ENCODE measurements around the gene UBR4. TPM values are rescaled to one million over a fixed set of nuclear protein-coding genes. Genes with fewer than 3 reads are reported as not detected.

UBR4 gene
- total RNA-seq, 2 experiments from 2014 or later, result 117 to 125 TPM

DNA sequence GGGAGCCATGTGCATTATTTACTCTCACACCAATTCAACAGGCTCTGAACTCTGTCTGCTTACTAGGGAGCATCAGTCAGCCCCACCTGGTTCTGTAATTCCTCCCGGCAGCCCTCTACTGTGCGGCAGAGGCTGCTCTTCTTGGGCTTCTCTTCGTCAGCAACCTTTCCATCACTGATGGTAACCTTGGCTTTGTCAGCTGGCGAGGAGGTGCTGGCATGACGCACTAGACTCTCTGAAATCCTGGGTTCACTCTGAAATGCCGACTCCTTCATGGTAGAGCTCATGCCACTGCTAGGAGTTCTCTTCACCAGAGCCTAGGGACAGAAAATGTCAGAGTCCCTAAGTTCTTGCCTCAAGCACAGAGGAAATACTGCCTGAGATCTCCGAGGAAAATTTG is 49.2 kb downstream of the UBR4 start:
- Mint-ChIP-seq H3K36me3 (ENCODE audit: low read depth) (peaks cover 84% of the 10 kb centered on the region), H3K4me3 (no peak overlapping the region), H3K27me3 (ENCODE audit: low read depth) (no peaks in the 10 kb centered on the region), H3K4me1 (ENCODE audit: low read depth) (peaks cover 13% of the 10 kb centered on the region), H3K9me3 (ENCODE audit: insufficient read depth) (no peaks in the 10 kb centered on the region), H3K27ac (no peak overlapping the region)
- no peak for DNase-seq
- ATAC-seq, result no peak
- ChIA-PET POLR2A (no interaction called here), CTCF (no interaction called here)

DNA sequence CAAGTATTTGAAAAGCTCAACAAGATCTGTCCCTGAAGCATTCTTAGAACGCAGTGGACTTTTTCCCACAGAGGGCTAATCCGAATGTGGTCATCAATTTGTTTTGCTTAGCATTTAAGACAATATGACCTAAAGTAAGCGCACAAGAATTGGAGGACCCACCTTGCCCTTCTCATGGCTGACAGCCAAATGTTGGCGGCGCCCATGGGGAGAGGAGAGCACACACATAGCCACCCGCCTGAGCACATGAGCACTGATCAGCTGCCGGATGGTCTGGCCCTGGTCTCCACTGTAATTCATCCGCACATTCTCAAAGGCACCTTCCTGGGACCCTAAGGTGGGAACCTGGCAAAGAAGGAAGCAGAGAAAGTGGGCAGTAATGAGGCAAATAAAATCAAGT is 52.4 kb downstream of the UBR4 start:
- H3K27me3 Mint-ChIP-seq (ENCODE audit: low read depth), result no peaks in the 10 kb centered on the region
- no peak overlapping the region for H3K4me3 Mint-ChIP-seq
- H3K27ac Mint-ChIP-seq, result no peak overlapping the region
- DNase-seq, result no peak
- ATAC-seq, result no peak
- ChIA-PET POLR2A (no interaction called here), CTCF (no interaction called here)
- no peaks in the 10 kb centered on the region for H3K9me3 Mint-ChIP-seq (ENCODE audit: insufficient read depth)
- peaks cover 85% of the 10 kb centered on the region for H3K36me3 Mint-ChIP-seq (ENCODE audit: low read depth)
- peaks cover 13% of the 10 kb centered on the region for H3K4me1 Mint-ChIP-seq (ENCODE audit: low read depth)

DNA sequence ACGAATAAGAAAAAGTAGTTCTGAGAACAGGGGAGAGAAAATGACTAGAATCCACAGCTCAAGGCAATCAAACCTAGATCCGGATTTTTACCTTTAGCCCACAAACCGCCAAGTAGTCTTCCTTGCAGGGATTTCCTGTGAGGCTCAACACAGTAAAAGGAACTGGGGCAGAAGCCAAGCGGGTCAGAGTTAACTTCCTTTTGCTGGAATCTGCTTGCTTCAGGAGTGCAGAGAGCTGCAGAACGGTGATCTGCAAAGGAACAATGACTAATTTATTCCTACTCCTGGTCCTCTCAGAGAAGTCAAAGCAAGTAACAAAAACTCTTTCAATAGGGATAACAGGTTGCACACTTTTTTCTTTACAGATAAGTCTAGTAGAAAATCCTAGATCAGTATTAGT is 53.4 kb downstream of the UBR4 start:
- Mint-ChIP-seq H3K4me1 (ENCODE audit: low read depth) (peaks cover 13% of the 10 kb centered on the region), H3K27me3 (ENCODE audit: low read depth) (no peaks in the 10 kb centered on the region), H3K27ac (peak overlapping the region; percentile 42), H3K4me3 (no peak overlapping the region), H3K9me3 (ENCODE audit: insufficient read depth) (no peaks in the 10 kb centered on the region), H3K36me3 (ENCODE audit: low read depth) (peaks cover 88% of the 10 kb centered on the region)
- POLR2A ChIA-PET, result no interaction called here
- CTCF ChIA-PET, result interaction anchor here (0.9 to 1.0 kb wide), 3 partner anchors 23 to 84 kb away, joined by 3 read pairs; no protein-coding TSS in a partner anchor
- ATAC-seq, result no peak
- no peak for DNase-seq

- H3K27me3 Mint-ChIP-seq (ENCODE audit: low read depth), result no peaks in the 10 kb centered on the region
- H3K36me3 Mint-ChIP-seq (ENCODE audit: low read depth), result peaks cover 88% of the 10 kb centered on the region
- H3K4me3 Mint-ChIP-seq, result no peak overlapping the region
- CTCF ChIA-PET, result no interaction called here
- POLR2A ChIA-PET, result no interaction called here
- peaks cover 13% of the 10 kb centered on the region for H3K4me1 Mint-ChIP-seq (ENCODE audit: low read depth)
- no peak overlapping the region for H3K27ac Mint-ChIP-seq
- no peak for ATAC-seq
- H3K9me3 Mint-ChIP-seq (ENCODE audit: insufficient read depth), result no peaks in the 10 kb centered on the region
- DNase-seq, result no peak
Observed at GRCh38 chr1:19154876-19155275, 55.2 kb downstream of the UBR4 start.

GRCh38 chr1:19153169-19153568 is 56.9 kb downstream of the UBR4 start:
- Mint-ChIP-seq H3K4me3 (no peak overlapping the region), H3K27me3 (ENCODE audit: low read depth) (no peaks in the 10 kb centered on the region), H3K4me1 (ENCODE audit: low read depth) (peaks cover 13% of the 10 kb centered on the region), H3K27ac (no peak overlapping the region), H3K36me3 (ENCODE audit: low read depth) (peaks cover 96% of the 10 kb centered on the region), H3K9me3 (ENCODE audit: insufficient read depth) (no peaks in the 10 kb centered on the region)
- ATAC-seq, result no peak
- CTCF ChIA-PET, result no interaction called here
- no peak for DNase-seq
- POLR2A ChIA-PET, result no interaction called here

- Mint-ChIP-seq H3K27me3 (ENCODE audit: low read depth) (no peaks in the 10 kb centered on the region), H3K36me3 (ENCODE audit: low read depth) (peaks cover 96% of the 10 kb centered on the region), H3K4me1 (ENCODE audit: low read depth) (peaks cover 5% of the 10 kb centered on the region), H3K9me3 (ENCODE audit: insufficient read depth) (no peaks in the 10 kb centered on the region), H3K27ac (no peak overlapping the region), H3K4me3 (no peak overlapping the region)
- no peak for DNase-seq
- no peak for ATAC-seq
- ChIA-PET CTCF (no interaction called here), POLR2A (no interaction called here)
Observed at GRCh38 chr1:19151537-19151936, 58.5 kb downstream of the UBR4 start.

DNA sequence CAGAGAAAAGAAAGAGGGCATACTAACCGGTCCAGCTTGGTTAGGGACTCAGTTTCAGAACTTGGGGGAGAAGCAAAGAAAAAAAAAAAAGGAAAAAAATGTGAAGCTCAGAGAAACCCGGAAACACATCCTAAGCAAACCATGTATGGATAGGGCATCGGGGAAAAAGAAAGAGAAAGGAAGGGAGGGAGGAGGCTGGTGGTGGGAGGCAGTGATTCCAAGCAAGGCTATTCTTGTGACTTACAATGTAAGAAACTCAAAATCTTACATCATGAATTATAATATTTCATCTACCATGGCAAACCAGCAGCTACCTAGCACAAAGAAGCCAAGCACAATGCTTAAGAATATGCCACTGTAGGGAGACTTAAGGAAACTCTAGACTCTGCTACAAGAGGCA is 60.3 kb downstream of the UBR4 start:
- ChIA-PET CTCF (interaction anchor here (1.0 to 1.7 kb wide), 2 partner anchors 12 to 241 kb away, joined by 3 read pairs; no protein-coding TSS in a partner anchor), POLR2A (interaction anchor here (0.6 to 1.3 kb wide), 2 partner anchors 9 to 535 kb away, joined by 4 to 5 read pairs; no protein-coding TSS in a partner anchor)
- no peak for DNase-seq
- Mint-ChIP-seq H3K27me3 (ENCODE audit: low read depth) (no peaks in the 10 kb centered on the region), H3K36me3 (ENCODE audit: low read depth) (peaks cover 94% of the 10 kb centered on the region), H3K4me1 (ENCODE audit: low read depth) (no peaks in the 10 kb centered on the region), H3K9me3 (ENCODE audit: insufficient read depth) (no peaks in the 10 kb centered on the region), H3K4me3 (no peak overlapping the region), H3K27ac (no peak overlapping the region)
- no peak for ATAC-seq

GRCh38 chr1:19140465-19140864 is 69.6 kb downstream of the UBR4 start:
- ChIA-PET CTCF (interaction anchor here (0.6 to 1.5 kb wide), 3 partner anchors 91 to 256 kb away, joined by 3 to 5 read pairs (median 3); no protein-coding TSS in a partner anchor), POLR2A (interaction anchor here (0.6 to 0.7 kb wide), 2 partner anchors 9 to 11 kb away, joined by 3 to 5 read pairs; no protein-coding TSS in a partner anchor)
- Mint-ChIP-seq H3K4me1 (ENCODE audit: low read depth) (no peaks in the 10 kb centered on the region), H3K27me3 (ENCODE audit: low read depth) (no peaks in the 10 kb centered on the region), H3K27ac (no peak overlapping the region), H3K4me3 (no peak overlapping the region), H3K9me3 (ENCODE audit: insufficient read depth) (no peaks in the 10 kb centered on the region), H3K36me3 (ENCODE audit: low read depth) (peaks cover 86% of the 10 kb centered on the region)
- DNase-seq (no peak), ATAC-seq (no peak)

- H3K4me3 Mint-ChIP-seq, result no peak overlapping the region
- DNase-seq (no peak), ATAC-seq (no peak)
- H3K4me1 Mint-ChIP-seq (ENCODE audit: low read depth), result no peaks in the 10 kb centered on the region
- peaks cover 86% of the 10 kb centered on the region for H3K36me3 Mint-ChIP-seq (ENCODE audit: low read depth)
- no peak overlapping the region for H3K27ac Mint-ChIP-seq
- no peaks in the 10 kb centered on the region for H3K27me3 Mint-ChIP-seq (ENCODE audit: low read depth)
- POLR2A ChIA-PET, result interaction anchor here (0.6 kb wide), 1 partner anchor 10 kb away, joined by 3 read pairs; no protein-coding TSS in a partner anchor
- CTCF ChIA-PET, result interaction anchor here (1.5 kb wide), 2 partner anchors 26 to 255 kb away, joined by 4 to 5 read pairs; no protein-coding TSS in a partner anchor
- no peaks in the 10 kb centered on the region for H3K9me3 Mint-ChIP-seq (ENCODE audit: insufficient read depth)
Observed at GRCh38 chr1:19139711-19140110, 70.4 kb downstream of the UBR4 start.

- Mint-ChIP-seq H3K4me3 (no peak overlapping the region), H3K4me1 (ENCODE audit: low read depth) (no peaks in the 10 kb centered on the region), H3K27me3 (ENCODE audit: low read depth) (no peaks in the 10 kb centered on the region), H3K9me3 (ENCODE audit: insufficient read depth) (no peaks in the 10 kb centered on the region), H3K27ac (no peak overlapping the region), H3K36me3 (ENCODE audit: low read depth) (peaks cover 86% of the 10 kb centered on the region)
- no peak for DNase-seq
- ChIA-PET CTCF (interaction anchor here (1.5 kb wide), 2 partner anchors 26 to 254 kb away, joined by 4 to 5 read pairs; no protein-coding TSS in a partner anchor), POLR2A (no interaction called here)
- ATAC-seq, result no peak
Observed at GRCh38 chr1:19138958-19139581, 71.0 kb downstream of the UBR4 start.

- no peaks in the 10 kb centered on the region for H3K27me3 Mint-ChIP-seq (ENCODE audit: low read depth)
- H3K4me1 Mint-ChIP-seq (ENCODE audit: low read depth), result no peaks in the 10 kb centered on the region
- H3K4me3 Mint-ChIP-seq, result no peak overlapping the region
- no peaks in the 10 kb centered on the region for H3K9me3 Mint-ChIP-seq (ENCODE audit: insufficient read depth)
- no peak for DNase-seq
- no peak for ATAC-seq
- peaks cover 86% of the 10 kb centered on the region for H3K36me3 Mint-ChIP-seq (ENCODE audit: low read depth)
- CTCF ChIA-PET, result interaction anchor here (1.5 kb wide), 1 partner anchor 25 kb away, joined by 4 read pairs; no protein-coding TSS in a partner anchor
- POLR2A ChIA-PET, result no interaction called here
- H3K27ac Mint-ChIP-seq, result no peak overlapping the region
Observed at GRCh38 chr1:19138331-19138730, 71.7 kb downstream of the UBR4 start.

DNA sequence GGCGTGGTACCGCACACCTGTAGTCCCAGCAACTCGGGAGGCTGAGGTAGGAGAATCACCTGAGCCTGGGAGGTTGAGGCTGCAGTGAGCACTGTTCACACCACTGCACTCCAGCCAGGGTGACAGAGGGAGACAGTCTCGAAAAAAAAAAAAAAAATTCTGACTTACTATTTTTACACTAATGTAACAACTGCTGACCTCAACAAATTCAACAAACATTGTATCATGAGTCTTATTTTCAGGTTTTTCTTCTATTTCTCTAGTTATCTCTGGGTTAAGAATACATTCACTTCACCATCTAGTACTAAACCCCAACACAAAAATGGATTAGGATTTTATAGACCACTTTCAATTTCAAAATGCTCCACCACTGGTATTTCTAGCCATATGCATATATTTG is 72.9 kb downstream of the UBR4 start:
- peaks cover 88% of the 10 kb centered on the region for H3K36me3 Mint-ChIP-seq (ENCODE audit: low read depth)
- H3K4me3 Mint-ChIP-seq, result no peak overlapping the region
- no peak for DNase-seq
- H3K9me3 Mint-ChIP-seq (ENCODE audit: insufficient read depth), result no peaks in the 10 kb centered on the region
- peaks cover 1% of the 10 kb centered on the region for H3K4me1 Mint-ChIP-seq (ENCODE audit: low read depth)
- CTCF ChIA-PET, result no interaction called here
- ATAC-seq, result no peak
- no peaks in the 10 kb centered on the region for H3K27me3 Mint-ChIP-seq (ENCODE audit: low read depth)
- POLR2A ChIA-PET, result no interaction called here
- no peak overlapping the region for H3K27ac Mint-ChIP-seq

Data from activated CD8-positive, alpha-beta T cell treated with anti-CD3 and anti-CD28 coated beads, Interleukin-2, amount 10 ng/mL, durations not matched to agents 7 days and 5 days (primary cell).